HG03378 (cell line): ENCODE measurements around the gene TRAPPC8.
"Not testable (repeated sequence)": the region's sequence is repeated elsewhere in the genome, so short reads cannot be mapped to it uniquely, and the experiment has no call there.

Experiments used
- ATAC-seq: cut with Tn5 transposase; IDR thresholded peaks from one replicate; pipeline ENCODE4 v1.9.1; 2021; ENCODE audit warnings: mild to moderate bottlenecking, moderate library complexity; ENCODE audit not compliant: unreplicated experiment

TRAPPC8 gene

GRCh38 chr18:31801078-31801477, 141.8 kb downstream of the TRAPPC8 start:
- no peak for ATAC-seq

- ATAC-seq, result not testable (repeated sequence)
These were observed 143.7 kb downstream of the TRAPPC8 start for GRCh38 chr18:31799257-31799656.

- ATAC-seq, result no peak
These were observed 144.5 kb downstream of the TRAPPC8 start for GRCh38 chr18:31798399-31798798.

- no peak for ATAC-seq
These were observed 147.2 kb downstream of the TRAPPC8 start for GRCh38 chr18:31795747-31796146.

GRCh38 chr18:31793531-31793930, 149.4 kb downstream of the TRAPPC8 start:
- no peak for ATAC-seq

- ATAC-seq, result no peak
These were observed 150.4 kb downstream of the TRAPPC8 start for GRCh38 chr18:31792580-31792911.

GRCh38 chr18:31791817-31792579, 150.9 kb downstream of the TRAPPC8 start:
- ATAC-seq, result peak; percentile 99

GRCh38 chr18:31789409-31789808, 153.5 kb downstream of the TRAPPC8 start:
- no peak for ATAC-seq

- no peak for ATAC-seq
These were observed 159.9 kb downstream of the TRAPPC8 start for GRCh38 chr18:31783059-31783458.
